Raji (cell line): ENCODE measurements around the gene DGKZ.

Experiments
- POLR2A ChIP-seq: IDR thresholded peaks from 2 replicates; pipeline ENCODE4 v1.6.1; 2011; ENCODE audit warnings: low read depth, low read length, control low read depth; ENCODE audit not compliant: insufficient read depth

DGKZ gene

GRCh38 chr11:46315033-46315738, 32.1 kb upstream of the DGKZ start:
- TF ChIP-seq POLR2A, result no peak

GRCh38 chr11:46315783-46316563, 31.3 kb upstream of the DGKZ start:
- TF ChIP-seq POLR2A, result no peak

GRCh38 chr11:46319074-46319453, 28.2 kb upstream of the DGKZ start:
- no peak for TF ChIP-seq POLR2A

GRCh38 chr11:46321757-46322156, 25.5 kb upstream of the DGKZ start:
- no peak for TF ChIP-seq POLR2A

GRCh38 chr11:46322759-46323158, 24.5 kb upstream of the DGKZ start:
- TF ChIP-seq POLR2A, result no peak

- no peak for TF ChIP-seq POLR2A
These were observed 20.3 kb upstream of the DGKZ start for GRCh38 chr11:46326813-46327416.

GRCh38 chr11:46327829-46328228, 19.4 kb upstream of the DGKZ start:
- no peak for TF ChIP-seq POLR2A

- no peak for TF ChIP-seq POLR2A
These were observed 17.1 kb upstream of the DGKZ start for GRCh38 chr11:46330154-46330553.

- TF ChIP-seq POLR2A, result no peak
These were observed 16.5 kb upstream of the DGKZ start for GRCh38 chr11:46330563-46331281.

- no peak for TF ChIP-seq POLR2A
These were observed 15.8 kb upstream of the DGKZ start for GRCh38 chr11:46331282-46331984.

GRCh38 chr11:46332093-46332567, 15.1 kb upstream of the DGKZ start:
- no peak for TF ChIP-seq POLR2A

GRCh38 chr11:46332568-46333393, 14.5 kb upstream of the DGKZ start:
- TF ChIP-seq POLR2A, result no peak

- TF ChIP-seq POLR2A, result no peak
These were observed 13.8 kb upstream of the DGKZ start for GRCh38 chr11:46333394-46333947.

GRCh38 chr11:46334211-46334610, 13.1 kb upstream of the DGKZ start:
- no peak for TF ChIP-seq POLR2A
